WERI-Rb-1 (cell line): Measurements from ENCODE around the gene IDI1.

Source experiments
- DNase-seq: peaks from one replicate; pipeline ENCODE4 v3.0.0-alpha.2; 2020
- H3K27ac ChIP-seq: fragments of 250-450 bp; sonication (Bioruptor Pico); 2 replicates; pipeline ENCODE4 v1.5.1; 2020; ENCODE audit warnings: mild to moderate bottlenecking, moderate library complexity
- H3K27me3 ChIP-seq: fragments of 250-450 bp; sonication (Bioruptor Pico); 2 replicates; pipeline ENCODE4 v1.5.1; 2021; ENCODE audit warnings: mild to moderate bottlenecking, low read depth, moderate library complexity; ENCODE audit not compliant: insufficient read depth, severe bottlenecking
- H3K36me3 ChIP-seq: fragments of 250-450 bp; sonication (Bioruptor Pico); 2 replicates; pipeline ENCODE4 v1.5.1; 2020; ENCODE audit warnings: mild to moderate bottlenecking, moderate library complexity
- H3K4me3 ChIP-seq: 2 replicates; pipeline ENCODE4 v1.5.1; 2011; ENCODE audit warnings: low read depth, mild to moderate bottlenecking, control low read depth, low read length
- H3K9me3 ChIP-seq: fragments of 250-450 bp; sonication (Bioruptor Pico); 2 replicates; pipeline ENCODE4 v1.5.1; 2021; ENCODE audit warnings: mild to moderate bottlenecking, moderate library complexity; ENCODE audit not compliant: severe bottlenecking
- TF ChIP-seq, protein P1 (sequence below): IDR thresholded peaks from 2 replicates; pipeline ENCODE4 v1.5.1; 2011; ENCODE audit warnings: low read depth, mild to moderate bottlenecking, control low read depth, inconsistent platforms, low read length

Gene IDI1

DNA sequence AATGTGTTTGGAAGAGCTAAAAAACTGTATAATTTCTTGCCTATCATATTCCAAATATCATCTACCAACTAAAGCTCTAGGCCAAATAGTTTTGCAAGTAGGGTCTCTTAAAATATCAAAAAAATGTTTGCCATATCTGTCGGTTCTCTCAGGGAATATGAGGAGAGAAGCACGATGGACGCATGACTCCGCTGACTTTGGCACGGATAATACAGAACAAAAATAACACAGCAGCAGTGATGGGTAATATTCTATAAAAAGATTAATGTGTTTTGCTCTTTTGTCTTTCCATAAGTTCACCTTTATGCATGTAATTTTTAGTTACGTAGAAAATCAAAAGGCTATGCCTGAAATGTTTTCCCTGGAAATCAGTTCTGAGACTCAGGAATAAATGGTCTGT, 22.3 kb downstream of the IDI1 start:
- no peaks in the 10 kb centered on the region for H3K36me3 ChIP-seq
- H3K27me3 ChIP-seq = no peaks in the 10 kb centered on the region
- no peak for DNase-seq
- H3K4me3 ChIP-seq = no peak overlapping the region
- TF ChIP-seq, protein P1, sequence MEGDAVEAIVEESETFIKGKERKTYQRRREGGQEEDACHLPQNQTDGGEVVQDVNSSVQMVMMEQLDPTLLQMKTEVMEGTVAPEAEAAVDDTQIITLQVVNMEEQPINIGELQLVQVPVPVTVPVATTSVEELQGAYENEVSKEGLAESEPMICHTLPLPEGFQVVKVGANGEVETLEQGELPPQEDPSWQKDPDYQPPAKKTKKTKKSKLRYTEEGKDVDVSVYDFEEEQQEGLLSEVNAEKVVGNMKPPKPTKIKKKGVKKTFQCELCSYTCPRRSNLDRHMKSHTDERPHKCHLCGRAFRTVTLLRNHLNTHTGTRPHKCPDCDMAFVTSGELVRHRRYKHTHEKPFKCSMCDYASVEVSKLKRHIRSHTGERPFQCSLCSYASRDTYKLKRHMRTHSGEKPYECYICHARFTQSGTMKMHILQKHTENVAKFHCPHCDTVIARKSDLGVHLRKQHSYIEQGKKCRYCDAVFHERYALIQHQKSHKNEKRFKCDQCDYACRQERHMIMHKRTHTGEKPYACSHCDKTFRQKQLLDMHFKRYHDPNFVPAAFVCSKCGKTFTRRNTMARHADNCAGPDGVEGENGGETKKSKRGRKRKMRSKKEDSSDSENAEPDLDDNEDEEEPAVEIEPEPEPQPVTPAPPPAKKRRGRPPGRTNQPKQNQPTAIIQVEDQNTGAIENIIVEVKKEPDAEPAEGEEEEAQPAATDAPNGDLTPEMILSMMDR = no peak
- H3K27ac ChIP-seq = no peak overlapping the region
- no peaks in the 10 kb centered on the region for H3K9me3 ChIP-seq

DNA sequence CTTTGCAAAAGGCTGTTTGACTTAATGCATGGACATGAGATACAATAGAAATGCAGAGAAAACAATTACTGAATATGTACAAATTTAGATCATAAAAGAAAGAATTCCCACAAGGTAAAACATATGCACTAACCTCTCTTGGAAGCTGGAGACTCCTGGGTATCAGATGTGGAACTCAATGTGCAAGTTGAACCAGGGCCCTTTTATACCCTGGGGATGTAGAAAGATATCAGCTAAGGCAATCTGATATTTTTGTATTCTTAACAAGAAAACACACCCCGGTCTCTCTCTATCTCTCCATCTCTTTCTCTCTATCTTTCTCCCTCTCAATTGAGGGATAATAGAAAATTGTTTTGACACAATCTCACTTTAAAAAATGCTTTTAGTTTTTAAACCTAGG, 23.2 kb downstream of the IDI1 start, which contains the start of gene IDI2:
Gene IDI2 (minus strand): TSS at position 177 of the 400 bp plus-strand sequence. CDS start 1,136 bp downstream, outside the sequence.
- Histone ChIP-seq H3K36me3 (no peaks in the 10 kb centered on the region), H3K27ac (no peak within 1 kb of the TSS), H3K9me3 (no peaks in the 10 kb centered on the region), H3K4me3 (no peak within 1 kb of the TSS), H3K27me3 (no peaks in the 10 kb centered on the region)
- TF ChIP-seq, protein P1 = no peak
- no peak for DNase-seq

- no peaks in the 10 kb centered on the region for H3K36me3 ChIP-seq
- TF ChIP-seq, protein P1 = no peak
- H3K27ac ChIP-seq = no peak overlapping the region
- no peaks in the 10 kb centered on the region for H3K9me3 ChIP-seq
- no peak for DNase-seq
- no peak overlapping the region for H3K4me3 ChIP-seq
- no peaks in the 10 kb centered on the region for H3K27me3 ChIP-seq
Measured at GRCh38 chr10:1024103-1024502, 24.8 kb downstream of the IDI1 start.

GRCh38 chr10:1022413-1022812, 26.5 kb downstream of the IDI1 start:
- TF ChIP-seq, protein P1 = no peak
- peak overlapping the region; percentile 6; the same call in 1 of the 2 replicates for H3K4me3 ChIP-seq
- H3K9me3 ChIP-seq = no peaks in the 10 kb centered on the region
- no peaks in the 10 kb centered on the region for H3K36me3 ChIP-seq
- no peak overlapping the region for H3K27ac ChIP-seq
- DNase-seq = peak; percentile 11
- H3K27me3 ChIP-seq = no peaks in the 10 kb centered on the region

GRCh38 chr10:1020958-1021357, 28.0 kb downstream of the IDI1 start:
- TF ChIP-seq, protein P1 = no peak
- Histone ChIP-seq H3K4me3 (no peak overlapping the region), H3K27ac (no peak overlapping the region), H3K27me3 (no peaks in the 10 kb centered on the region), H3K9me3 (no peaks in the 10 kb centered on the region), H3K36me3 (no peaks in the 10 kb centered on the region)
- no peak for DNase-seq

DNA sequence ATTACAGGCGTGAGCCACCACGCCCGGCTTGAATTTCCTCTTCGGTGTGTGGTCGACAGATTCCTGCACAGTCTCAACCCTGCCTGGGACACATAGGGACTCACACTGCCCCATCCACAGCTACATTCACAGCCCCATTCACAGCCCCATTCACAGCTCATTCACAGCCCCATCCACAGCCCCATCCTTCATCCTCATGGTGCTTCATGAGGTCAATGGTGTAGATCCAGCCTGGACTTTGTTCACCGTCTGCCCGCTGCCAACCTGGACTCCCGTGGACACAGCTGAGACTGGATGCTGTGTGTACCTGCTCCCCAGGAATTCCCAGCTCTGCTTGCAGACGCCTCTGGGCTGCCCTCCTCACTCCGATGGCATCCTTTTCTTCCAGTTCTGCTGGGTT, 28.5 kb downstream of the IDI1 start:
- no peaks in the 10 kb centered on the region for H3K27me3 ChIP-seq
- H3K9me3 ChIP-seq = no peaks in the 10 kb centered on the region
- no peak overlapping the region for H3K4me3 ChIP-seq
- H3K36me3 ChIP-seq = no peaks in the 10 kb centered on the region
- TF ChIP-seq, protein P1 = no peak
- DNase-seq = no peak
- H3K27ac ChIP-seq = no peak overlapping the region
